PC-9 (cell line): ENCODE data around the gene WNT8B. TPM values are rescaled to one million over a fixed set of nuclear protein-coding genes. Genes with fewer than 3 reads are reported as not detected.

Experiments
- BruUV-seq: library from RNA; stranded (reverse); fragments of 400-500 nt; replicated peaks from 2 replicates; lab custom pipeline; 2021; lab: Mats Ljungman, UMichigan
- CTCF ChIA-PET: fragments of 300-600 bp; sonication (Branson Sonifier 250); formaldehyde crosslinking; loops from one replicate; lab custom pipeline; 2022; ENCODE audit warnings: antibody characterized with exemption; lab: Charles Lee
- POLR2A ChIA-PET: fragments of 300-600 bp; sonication (Branson Sonifier 250); formaldehyde crosslinking; loops from one replicate; lab custom pipeline; 2022; ENCODE audit warnings: antibody characterized with exemption; ENCODE audit not compliant: unreplicated experiment; lab: Charles Lee
- DNase-seq, 2 experiments: peaks; one replicate each; pipeline versions ENCODE4 v3.0.0 to v3.0.0-alpha.2; 2015 to 2022; ENCODE audit warnings: mixed read lengths in 1 of 2
- H2AFZ ChIP-seq: fragments of 200-600 bp; sonication (generic); 2 replicates; pipeline ENCODE4 v1.8.1; 2017; ENCODE audit warnings: antibody characterized with exemption
- H3F3A ChIP-seq: fragments of 200-600 bp; sonication (generic); 2 replicates; pipeline ENCODE4 v1.8.1; 2017; ENCODE audit warnings: antibody characterized with exemption, mild to moderate bottlenecking, low read depth; ENCODE audit not compliant: insufficient read depth
- H3K27ac ChIP-seq: fragments of 200-600 bp; sonication (generic); 2 replicates; pipeline ENCODE4 v1.6.1; 2016; ENCODE audit warnings: mixed run types
- H3K27me3 ChIP-seq: fragments of 200-600 bp; sonication (generic); 2 replicates; pipeline ENCODE4 v1.6.1; 2016; ENCODE audit warnings: low read depth, mixed run types; ENCODE audit not compliant: insufficient read depth
- H3K36me3 ChIP-seq: fragments of 200-600 bp; sonication (generic); 2 replicates; pipeline ENCODE4 v1.6.1; 2016; ENCODE audit warnings: low read depth, mixed run types
- H3K4me1 ChIP-seq: fragments of 200-600 bp; sonication (generic); replicated peaks from 2 replicates; pipeline ENCODE4 v1.6.1; 2016; ENCODE audit warnings: mixed run types; ENCODE audit not compliant: insufficient read depth
- H3K4me2 ChIP-seq: fragments of 200-600 bp; sonication (generic); 2 replicates; pipeline ENCODE4 v1.6.1; 2017; ENCODE audit warnings: mixed run types
- H3K4me3 ChIP-seq: fragments of 200-600 bp; sonication (generic); 2 replicates; pipeline ENCODE4 v1.6.1; 2016; ENCODE audit warnings: mixed run types
- H3K79me2 ChIP-seq: fragments of 200-600 bp; sonication (generic); 2 replicates; pipeline ENCODE4 v1.6.1; 2017; ENCODE audit warnings: low read depth, mixed run types
- H3K9me2 ChIP-seq: fragments of 200-600 bp; sonication (generic); 2 replicates; pipeline ENCODE4 v1.8.1; 2017; ENCODE audit warnings: mild to moderate bottlenecking; ENCODE audit not compliant: insufficient read depth
- H3K9me3 ChIP-seq: fragments of 200-600 bp; sonication (generic); 2 replicates; pipeline ENCODE4 v1.8.1; 2016; ENCODE audit warnings: low read depth; ENCODE audit not compliant: insufficient read depth
- H4K20me1 ChIP-seq: fragments of 200-600 bp; sonication (generic); 2 replicates; pipeline ENCODE4 v1.8.1; 2017; ENCODE audit not compliant: insufficient read depth
- CTCF ChIP-seq: fragments of 200-600 bp; sonication (generic); conservative IDR thresholded peaks from 2 replicates; pipeline ENCODE4 v1.6.1; 2017; ENCODE audit warnings: mixed run types, antibody characterized with exemption, mild to moderate bottlenecking, moderate library complexity
- EZH2 ChIP-seq: fragments of 200-600 bp; sonication (generic); IDR thresholded peaks from 2 replicates; pipeline ENCODE4 v1.8.0; 2017; ENCODE audit warnings: antibody characterized with exemption, low read depth
- intact Hi-C: fragments of 100-400 bp; cut with micrococcal nuclease; formaldehyde crosslinking; loops from one replicate; pipeline ENCODE4 v1.10.0; 2022; ENCODE audit not compliant: unreplicated experiment
- total RNA-seq: library from RNA; stranded (reverse); gene quantifications from 2 replicates; pipeline ENCODE4 v1.2.3, GENCODE V29; 2021

The WNT8B gene
- total RNA-seq, 1 experiment from 2014 or later: not detected

GRCh38 chr10:100487529-100487928, 24.7 kb downstream of the WNT8B start:
- BruUV-seq: no TSS peak
- Histone ChIP-seq H2AFZ (no peak overlapping the region), H3K27ac (no peak overlapping the region), H3K9me2 (no peaks in the 10 kb centered on the region), H3F3A (no peaks in the 10 kb centered on the region), H3K4me1 (no peaks in the 10 kb centered on the region), H3K4me2 (no peak overlapping the region), H3K36me3 (no peaks in the 10 kb centered on the region), H3K27me3 (peaks cover 6% of the 10 kb centered on the region; the same call in 1 of the 2 replicates), H3K9me3 (no peaks in the 10 kb centered on the region), H4K20me1 (no peaks in the 10 kb centered on the region), H3K4me3 (no peak overlapping the region), H3K79me2 (no peaks in the 10 kb centered on the region)
- ChIA-PET CTCF (no interaction called here), POLR2A (no interaction called here)
- intact Hi-C loops: no loop called here
- no peak for DNase-seq
- TF ChIP-seq CTCF (no peak), EZH2 (no peak)

DNA sequence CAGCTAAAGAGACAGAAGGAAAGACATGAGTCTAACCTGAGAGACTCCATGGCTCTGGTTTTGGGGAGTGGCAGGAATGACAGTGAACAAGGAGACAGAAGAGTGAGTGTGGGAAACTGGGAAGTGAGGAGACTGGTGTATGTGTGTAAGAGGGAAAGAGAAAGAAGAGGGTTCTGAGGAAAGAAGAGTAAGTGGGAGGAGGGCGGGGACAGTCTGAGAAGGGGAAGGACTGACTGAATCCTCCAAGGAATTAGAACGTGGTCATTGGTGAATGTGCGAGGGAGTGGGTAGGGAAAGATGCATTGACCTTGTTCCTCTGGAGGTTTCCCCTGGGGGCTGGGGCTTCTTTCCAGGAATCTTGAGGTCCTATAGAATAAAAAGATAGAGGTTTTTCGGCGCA, 26.6 kb downstream of the WNT8B start:
- DNase-seq: no peak
- POLR2A ChIA-PET: no interaction called here

GRCh38 chr10:100490531-100490930, 27.7 kb downstream of the WNT8B start:
- H3K36me3 ChIP-seq: no peaks in the 10 kb centered on the region
- no peak for DNase-seq
- CTCF ChIA-PET: no interaction called here
- H3K27ac ChIP-seq: no peak overlapping the region
- BruUV-seq: no TSS peak
- no peak overlapping the region for H3K4me2 ChIP-seq
- no peaks in the 10 kb centered on the region for H3K9me3 ChIP-seq
- TF ChIP-seq CTCF (no peak), EZH2 (no peak)
- POLR2A ChIA-PET: no interaction called here
- H3K9me2 ChIP-seq: no peaks in the 10 kb centered on the region
- no peaks in the 10 kb centered on the region for H4K20me1 ChIP-seq
- no peaks in the 10 kb centered on the region for H3K79me2 ChIP-seq
- intact Hi-C loops: no loop called here
- H3F3A ChIP-seq: no peaks in the 10 kb centered on the region
- no peak overlapping the region for H3K4me3 ChIP-seq
- no peaks in the 10 kb centered on the region for H3K4me1 ChIP-seq
- no peak overlapping the region for H2AFZ ChIP-seq
- H3K27me3 ChIP-seq: no peaks in the 10 kb centered on the region

More for the DNA sequence above, 26.6 kb downstream of the WNT8B start:
- Histone ChIP-seq H3K36me3 (no peaks in the 10 kb centered on the region), H3K4me3 (no peak overlapping the region), H3F3A (no peaks in the 10 kb centered on the region), H4K20me1 (no peaks in the 10 kb centered on the region), H3K4me2 (no peak overlapping the region), H3K9me3 (no peaks in the 10 kb centered on the region), H3K4me1 (no peaks in the 10 kb centered on the region), H3K9me2 (no peaks in the 10 kb centered on the region), H3K27ac (no peak overlapping the region), H3K79me2 (no peaks in the 10 kb centered on the region), H3K27me3 (no peaks in the 10 kb centered on the region), H2AFZ (no peak overlapping the region)
- BruUV-seq: no TSS peak
- TF ChIP-seq CTCF (no peak), EZH2 (no peak)
- CTCF ChIA-PET: no interaction called here
- intact Hi-C loops: no loop called here
